GM21360 (cell line): Measurements from ENCODE around the gene NCAPH2.

Source experiments
- ATAC-seq: cut with Tn5 transposase; IDR thresholded peaks from one replicate; pipeline ENCODE4 v1.9.1; 2021; ENCODE audit warnings: mild to moderate bottlenecking, moderate library complexity; ENCODE audit not compliant: unreplicated experiment

The NCAPH2 gene

GRCh38 chr22:50545522-50546325, 37.7 kb downstream of the NCAPH2 start, which contains the start of gene KLHDC7B:
TSS of gene KLHDC7B (plus strand) at chr22:50545899. CDS start at chr22:50546244, 345 bp downstream.
- ATAC-seq: no peak

GRCh38 chr22:50546326-50547262, 38.6 kb downstream of the NCAPH2 start:
- ATAC-seq: no peak

- no peak for ATAC-seq
These were observed 39.4 kb downstream of the NCAPH2 start for GRCh38 chr22:50547263-50547985.

GRCh38 chr22:50548040-50548920, 40.3 kb downstream of the NCAPH2 start:
- ATAC-seq: no peak

- no peak for ATAC-seq
These were observed 41.1 kb downstream of the NCAPH2 start for GRCh38 chr22:50548921-50549790.

GRCh38 chr22:50550395-50550794, 42.4 kb downstream of the NCAPH2 start:
- ATAC-seq: no peak

GRCh38 chr22:50551160-50551752, 43.2 kb downstream of the NCAPH2 start:
- ATAC-seq: no peak

GRCh38 chr22:50553310-50553709, 45.3 kb downstream of the NCAPH2 start:
- no peak for ATAC-seq

GRCh38 chr22:50556703-50557102, 48.7 kb downstream of the NCAPH2 start:
- ATAC-seq: no peak

- no peak for ATAC-seq
These were observed 52.0 kb downstream of the NCAPH2 start for GRCh38 chr22:50560034-50560433.

GRCh38 chr22:50561401-50562358, 53.7 kb downstream of the NCAPH2 start:
- ATAC-seq: no peak

- peak; percentile 90 for ATAC-seq
These were observed 54.7 kb downstream of the NCAPH2 start, which contains the start of gene SYCE3 for GRCh38 chr22:50562523-50563412. TSS of gene SYCE3 (minus strand) at chr22:50562919. CDS start at chr22:50556405, 6,514 bp downstream.

- ATAC-seq: no peak
These were observed 55.6 kb downstream of the NCAPH2 start for GRCh38 chr22:50563413-50564160.

- ATAC-seq: no peak
These were observed 56.3 kb downstream of the NCAPH2 start for GRCh38 chr22:50564289-50564688.

- no peak for ATAC-seq
These were observed 59.8 kb downstream of the NCAPH2 start for GRCh38 chr22:50567721-50568252.
